Body of pancreas (tissue), 4 donors: ENCODE results near the gene ACKR4. TPM values are rescaled to one million over a fixed set of nuclear protein-coding genes. Genes with fewer than 3 reads are reported as not detected.

Experiments
- ATAC-seq: fragments of 150-250 bp; one replicate; pipeline ENCODE4 v1.9.1; 2016
- DNase-seq, 4 donors: peaks; one replicate each; pipeline ENCODE4 v3.0.0-alpha.2; 2019
- H3K27ac ChIP-seq, 4 donors: fragments of 200-600 bp; sonication (generic); 1 replicate in 3 of 4; 2 replicates in 1 of 4; pipeline versions ENCODE4 v1.5.1 to v1.6.1; 2016 to 2019; ENCODE audit warnings: mild to moderate bottlenecking in 1 of 4, mixed read lengths in 1 of 4, moderate library complexity in 1 of 4
- H3K27me3 ChIP-seq, 2 donors: fragments of 200-600 bp; sonication (generic); one replicate each; pipeline ENCODE4 v1.6.0; 2016; ENCODE audit warnings: mild to moderate bottlenecking in 1 of 2
- H3K36me3 ChIP-seq, 2 donors: fragments of 200-600 bp; sonication (generic); replicated peaks in 1 of 2; 2 replicates each; pipeline ENCODE4 v1.5.1; 2016; ENCODE audit warnings: low read depth in 2 of 2; ENCODE audit not compliant: insufficient read depth in 1 of 2
- H3K4me1 ChIP-seq: fragments of 200-600 bp; sonication (generic); one replicate; pipeline ENCODE4 v1.6.0; 2016
- H3K4me3 ChIP-seq, 2 donors: fragments of 200-600 bp; sonication (generic); 1 replicate in 1 of 2; 2 replicates in 1 of 2; pipeline ENCODE4 v1.5.1; 2016 to 2019
- H3K9me3 ChIP-seq, 3 donors: fragments of 200-600 bp; sonication (generic); 1 replicate in 2 of 3; 2 replicates in 1 of 3; pipeline ENCODE4 v1.5.1; 2016
- CTCF ChIP-seq, 7 experiments: fragments of 450-650 bp in 4 of 7; fragments of 200-600 bp in 3 of 7; sonication (generic) in 3 of 7; IDR thresholded peaks; one replicate each; pipeline ENCODE4 v1.5.1; 2016 to 2019; ENCODE audit warnings: antibody characterized with exemption in 7 of 7
- POLR2A ChIP-seq, 3 donors: fragments of 450-650 bp; IDR thresholded peaks; one replicate each; pipeline ENCODE4 v1.6.1; 2016; ENCODE audit warnings: antibody characterized with exemption in 3 of 3, mild to moderate bottlenecking in 2 of 3
- WGBS, 2 donors: methylation state at CpG; one replicate each; pipeline ENCODE4 v1.1.5; 2017; 5-methylcytosine and 5-hydroxymethylcytosine counted together
- intact Hi-C: fragments of 100-400 bp; cut with DNase I; formaldehyde crosslinking; loops from one replicate; pipeline ENCODE4 v1.15.1; 2023
- total RNA-seq, 2 donors: library from RNA; depleted of rRNA; stranded (reverse); fragments of >200 nt; gene quantifications; one replicate each; pipeline ENCODE4 v1.1.0, GENCODE V29; 2016

The ACKR4 gene
- total RNA-seq, 2 donors from 2014 or later: 1.3 to 2.0 TPM

GRCh38 chr3:132569580-132569979, 27.5 kb upstream of the ACKR4 start:
- TF ChIP-seq POLR2A (IDR thresholded peaks at IDR 0.05) (no peak), CTCF (IDR thresholded peaks at IDR 0.05) (no peak)
- no peaks in the 10 kb centered on the region for H3K27me3 ChIP-seq
- no peak overlapping the region for H3K27ac ChIP-seq
- no peaks in the 10 kb centered on the region for H3K9me3 ChIP-seq
- intact Hi-C loops: no loop called here
- no peak overlapping the region for H3K4me3 ChIP-seq
- DNase-seq (no peak), ATAC-seq (no peak)
- H3K36me3 ChIP-seq: no peaks in the 10 kb centered on the region
- WGBS, 2 donors: 28 to 48% methylated on average over 1 of the region's 1 CpG
- H3K4me1 ChIP-seq: no peaks in the 10 kb centered on the region

DNA sequence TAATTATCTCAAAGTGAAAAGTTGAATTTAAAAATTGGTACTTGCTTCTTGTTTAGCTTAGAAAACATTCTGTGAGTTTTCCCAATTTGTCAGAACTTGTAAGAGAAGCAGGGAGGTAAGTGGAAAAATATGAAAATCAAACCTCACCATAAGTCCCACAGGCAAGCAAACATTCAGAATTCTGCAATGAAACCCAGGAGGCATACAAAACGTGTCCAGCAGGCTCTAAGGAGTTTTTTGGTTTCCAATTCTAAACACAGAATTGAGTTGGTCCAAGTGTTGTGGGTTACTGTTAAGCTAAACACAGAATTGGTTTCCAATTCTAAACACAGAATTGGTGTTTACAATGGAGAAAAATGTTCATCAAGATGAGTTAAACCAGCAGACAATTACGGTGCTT, 27.1 kb upstream of the ACKR4 start:
- no peak overlapping the region for H3K27ac ChIP-seq
- no peak for DNase-seq
- H3K4me1 ChIP-seq: no peaks in the 10 kb centered on the region
- H3K27me3 ChIP-seq: no peaks in the 10 kb centered on the region
- TF ChIP-seq CTCF (IDR thresholded peaks at IDR 0.05) (no peak), POLR2A (IDR thresholded peaks at IDR 0.05) (no peak)
- 67 to 84% methylated on average over 2 of the region's 2 CpGs for WGBS, 2 donors
- no peak for ATAC-seq
- intact Hi-C loops: no loop called here
- H3K36me3 ChIP-seq: no peaks in the 10 kb centered on the region
- no peaks in the 10 kb centered on the region for H3K9me3 ChIP-seq
- no peak overlapping the region for H3K4me3 ChIP-seq

- DNase-seq: no peak
- H3K4me3 ChIP-seq: no peak overlapping the region
- no peaks in the 10 kb centered on the region for H3K36me3 ChIP-seq
- H3K9me3 ChIP-seq: no peaks in the 10 kb centered on the region
- no peaks in the 10 kb centered on the region for H3K27me3 ChIP-seq
- no peak for ATAC-seq
- intact Hi-C loops: no loop called here
- TF ChIP-seq CTCF (IDR thresholded peaks at IDR 0.05): no peak
- TF ChIP-seq POLR2A (IDR thresholded peaks at IDR 0.05): no peak
- no peaks in the 10 kb centered on the region for H3K4me1 ChIP-seq
- H3K27ac ChIP-seq: no peak overlapping the region
- 74 to 81% methylated on average over 5 of the region's 5 CpGs for WGBS, 2 donors
Measured at GRCh38 chr3:132573797-132574211, 23.3 kb upstream of the ACKR4 start.

GRCh38 chr3:132587401-132587800, 9.7 kb upstream of the ACKR4 start:
- TF ChIP-seq CTCF (IDR thresholded peaks at IDR 0.05): no peak
- no peak for TF ChIP-seq POLR2A (IDR thresholded peaks at IDR 0.05)

GRCh38 chr3:132592216-132592615, 4.9 kb upstream of the ACKR4 start:
- TF ChIP-seq POLR2A (IDR thresholded peaks at IDR 0.05) (no peak), CTCF (IDR thresholded peaks at IDR 0.05) (no peak)
- Histone ChIP-seq H3K27ac (no peak overlapping the region), H3K36me3 (no peaks in the 10 kb centered on the region), H3K27me3 (no peaks in the 10 kb centered on the region), H3K9me3 (no peaks in the 10 kb centered on the region), H3K4me1 (no peaks in the 10 kb centered on the region), H3K4me3 (no peak overlapping the region)
- intact Hi-C loops: no loop called here
- no peak for ATAC-seq
- no peak for DNase-seq

More at GRCh38 chr3:132587401-132587800, 9.7 kb upstream of the ACKR4 start:
- H3K4me1 ChIP-seq: no peaks in the 10 kb centered on the region
- no peaks in the 10 kb centered on the region for H3K36me3 ChIP-seq
- no peak overlapping the region for H3K4me3 ChIP-seq
- no peaks in the 10 kb centered on the region for H3K9me3 ChIP-seq
- DNase-seq: no peak
- no peak overlapping the region for H3K27ac ChIP-seq
- ATAC-seq: no peak
- intact Hi-C loops: no loop called here
- WGBS, 2 donors: 94 to 97% methylated on average over 1 of the region's 1 CpG
- H3K27me3 ChIP-seq: no peaks in the 10 kb centered on the region
